ENCODE data around the gene CGREF1. TPM values are rescaled to one million over a fixed set of nuclear protein-coding genes. Genes with fewer than 3 reads are reported as not detected.

The CGREF1 gene
- total and polyA plus RNA-seq, 4 donors = 0.55 to 0.89 (median 0.69) TPM

- TF ChIP-seq CTCF (IDR thresholded peaks at IDR 0.05; ENCODE audit: control extremely low read depth, extremely low read depth) = no peak
- Histone ChIP-seq H3K4me3 (no peak overlapping the region), H3K36me3 (ENCODE audit: control insufficient read depth in 4 of 4, insufficient read depth in 4 of 4, low read length in 4 of 4) (peaks cover 9 to 40% (median 28%) of the 10 kb centered on the region in 4 donors), H3K9me3 (ENCODE audit: control insufficient read depth in 4 of 4, insufficient read depth in 3 of 4, low read length in 3 of 4) (no peaks in the 10 kb centered on the region), H3K9ac (ENCODE audit: insufficient read depth in 1 of 2, low read length in 2 of 2) (no peak overlapping the region), H3K27ac (ENCODE audit: low read depth in 1 of 2, low read length in 1 of 2) (no peak overlapping the region), H3K27me3 (ENCODE audit: control insufficient read depth in 3 of 3, insufficient read depth in 3 of 3, low read length in 2 of 3) (no peaks in the 10 kb centered on the region), H3K4me1 (ENCODE audit: control insufficient read depth in 5 of 5, insufficient read depth in 5 of 5, low read length in 5 of 5) (peaks cover 0 to 14% (median 5%) of the 10 kb centered on the region in 5 donors)
- 87 to 91% methylated on average over 3 of the region's 3 CpGs for WGBS, 2 donors
- ATAC-seq (ENCODE audit: insufficient read depth, low FRiP score) (no peak), DNase-seq (no peak)
Measured at GRCh38 chr2:27065128-27065527, 53.8 kb downstream of the CGREF1 start.

GRCh38 chr2:27060323-27060722 is 58.6 kb downstream of the CGREF1 start:
- Histone ChIP-seq H3K4me3 (no peak overlapping the region), H3K9ac (ENCODE audit: insufficient read depth in 1 of 2, low read length in 2 of 2) (no peak overlapping the region), H3K36me3 (ENCODE audit: control insufficient read depth in 4 of 4, insufficient read depth in 4 of 4, low read length in 4 of 4) (peaks cover 5 to 45% (median 34%) of the 10 kb centered on the region in 4 donors), H3K27me3 (ENCODE audit: control insufficient read depth in 3 of 3, insufficient read depth in 3 of 3, low read length in 2 of 3) (no peaks in the 10 kb centered on the region), H3K9me3 (ENCODE audit: control insufficient read depth in 4 of 4, insufficient read depth in 3 of 4, low read length in 3 of 4) (no peaks in the 10 kb centered on the region), H3K4me1 (ENCODE audit: control insufficient read depth in 5 of 5, insufficient read depth in 5 of 5, low read length in 5 of 5) (peaks cover 0 to 8% (median 0%) of the 10 kb centered on the region in 5 donors), H3K27ac (ENCODE audit: low read depth in 1 of 2, low read length in 1 of 2) (no peak overlapping the region)
- WGBS, 2 donors = 95% methylated on average over 3 of the region's 3 CpGs
- TF ChIP-seq CTCF (IDR thresholded peaks at IDR 0.05; ENCODE audit: control extremely low read depth, extremely low read depth) = no peak
- ATAC-seq (ENCODE audit: insufficient read depth, low FRiP score) (no peak), DNase-seq (no peak)

- Histone ChIP-seq H3K9ac (ENCODE audit: insufficient read depth in 1 of 2, low read length in 2 of 2) (no peak overlapping the region), H3K4me1 (ENCODE audit: control insufficient read depth in 5 of 5, insufficient read depth in 5 of 5, low read length in 5 of 5) (peaks cover 0 to 6% (median 0%) of the 10 kb centered on the region in 5 donors), H3K4me3 (no peak overlapping the region), H3K9me3 (ENCODE audit: control insufficient read depth in 4 of 4, insufficient read depth in 3 of 4, low read length in 3 of 4) (no peaks in the 10 kb centered on the region), H3K27me3 (ENCODE audit: control insufficient read depth in 3 of 3, insufficient read depth in 3 of 3, low read length in 2 of 3) (no peaks in the 10 kb centered on the region), H3K36me3 (ENCODE audit: control insufficient read depth in 4 of 4, insufficient read depth in 4 of 4, low read length in 4 of 4) (peaks cover 5 to 51% (median 41%) of the 10 kb centered on the region in 4 donors), H3K27ac (ENCODE audit: low read depth in 1 of 2, low read length in 1 of 2) (no peak overlapping the region)
- ATAC-seq (ENCODE audit: insufficient read depth, low FRiP score) (no peak), DNase-seq (no peak)
- 79 to 91% methylated on average over 15 of the region's 15 CpGs for WGBS, 2 donors
- TF ChIP-seq CTCF (IDR thresholded peaks at IDR 0.05; ENCODE audit: control extremely low read depth, extremely low read depth) = no peak
Measured at GRCh38 chr2:27059141-27059820, 59.6 kb downstream of the CGREF1 start.

All from lung (tissue), 12 donors.